H9 (cell line): ENCODE data around the gene PRPF8. TPM values are rescaled to one million over a fixed set of nuclear protein-coding genes. Genes with fewer than 3 reads are reported as not detected.

Source experiments
- DNase-seq: peaks from one replicate; pipeline ENCODE4 v3.0.0-alpha.2; 2017
- H2AFZ ChIP-seq: one replicate; pipeline ENCODE4 v1.6.1; 2013; ENCODE audit warnings: mild to moderate bottlenecking, low read length, control low read depth, moderate library complexity
- H2AK5ac ChIP-seq: 2 replicates; pipeline ENCODE4 v1.6.1; 2013; ENCODE audit warnings: low read length, control low read depth, mixed read lengths; ENCODE audit not compliant: insufficient read length
- H2BK120ac ChIP-seq: one replicate; pipeline ENCODE4 v1.6.1; 2013; ENCODE audit warnings: low read depth, mild to moderate bottlenecking, low read length, control low read depth, inconsistent platforms; ENCODE audit not compliant: poor library complexity, severe bottlenecking
- H2BK12ac ChIP-seq: 2 replicates; pipeline ENCODE4 v1.6.1; 2013; ENCODE audit warnings: low read length, control low read depth, mixed read lengths, low read depth; ENCODE audit not compliant: insufficient read length
- H2BK15ac ChIP-seq: 2 replicates; pipeline ENCODE4 v1.6.1; 2013; ENCODE audit warnings: low read depth, low read length, control low read depth
- H2BK20ac ChIP-seq: one replicate; pipeline ENCODE4 v1.6.1; 2013; ENCODE audit warnings: low read depth, mild to moderate bottlenecking, low read length, control low read depth, inconsistent platforms; ENCODE audit not compliant: poor library complexity, severe bottlenecking
- H2BK5ac ChIP-seq: 2 replicates; pipeline ENCODE4 v1.6.1; 2013; ENCODE audit warnings: low read length, control low read depth, mixed read lengths; ENCODE audit not compliant: insufficient read length
- H3K14ac ChIP-seq: 2 replicates; pipeline ENCODE4 v1.6.1; 2013; ENCODE audit warnings: low read length, control low read depth; ENCODE audit not compliant: insufficient read depth
- H3K18ac ChIP-seq: 2 replicates; pipeline ENCODE4 v1.6.1; 2013; ENCODE audit warnings: low read depth, mild to moderate bottlenecking, mixed read lengths, low read length, control low read depth; ENCODE audit not compliant: insufficient read length
- H3K23ac ChIP-seq: 2 replicates; pipeline ENCODE4 v1.6.1; 2013; ENCODE audit warnings: low read length, control low read depth, mixed read lengths, low read depth; ENCODE audit not compliant: insufficient read length
- H3K23me2 ChIP-seq: 2 replicates; pipeline ENCODE4 v1.6.1; 2013; ENCODE audit warnings: low read depth, mild to moderate bottlenecking, mixed read lengths, low read length, control low read depth; ENCODE audit not compliant: insufficient read length, poor library complexity, severe bottlenecking
- H3K27ac ChIP-seq: 2 replicates; pipeline ENCODE4 v1.5.1; 2013; ENCODE audit warnings: low read length, control low read depth, mixed read lengths, low read depth; ENCODE audit not compliant: insufficient read length
- H3K27me3 ChIP-seq: 2 replicates; pipeline ENCODE4 v1.6.1; 2013; ENCODE audit warnings: low read length, control low read depth, inconsistent platforms; ENCODE audit not compliant: insufficient read depth
- H3K4ac ChIP-seq: 2 replicates; pipeline ENCODE4 v1.6.1; 2013; ENCODE audit warnings: low read depth, mild to moderate bottlenecking, control low read depth, inconsistent platforms, low read length, moderate library complexity
- H3K4me1 ChIP-seq: 2 replicates; pipeline ENCODE4 v1.6.1; 2013; ENCODE audit warnings: low read length, control low read depth, inconsistent platforms; ENCODE audit not compliant: insufficient read depth
- H3K4me2 ChIP-seq: 2 replicates; pipeline ENCODE4 v1.6.1; 2013; ENCODE audit warnings: low read length, control low read depth, mixed read lengths; ENCODE audit not compliant: insufficient read length, insufficient read depth
- H3K56ac ChIP-seq: 2 replicates; pipeline ENCODE4 v1.6.1; 2013; ENCODE audit warnings: low read depth, mild to moderate bottlenecking, mixed read lengths, low read length, control low read depth; ENCODE audit not compliant: insufficient read length
- H3K79me1 ChIP-seq: 2 replicates; pipeline ENCODE4 v1.6.1; 2013; ENCODE audit warnings: low read depth, mild to moderate bottlenecking, moderate library complexity, low read length, control low read depth, inconsistent platforms; ENCODE audit not compliant: insufficient read depth, poor library complexity, severe bottlenecking
- H3K79me2 ChIP-seq: 2 replicates; pipeline ENCODE4 v1.6.1; 2013; ENCODE audit warnings: low read length, control low read depth, inconsistent platforms; ENCODE audit not compliant: insufficient read depth
- H3K9ac ChIP-seq: 2 replicates; pipeline ENCODE4 v1.6.1; 2013; ENCODE audit warnings: low read length, control low read depth, mixed read lengths; ENCODE audit not compliant: insufficient read length; ENCODE audit errors: extremely low read depth
- H3K9me3 ChIP-seq: one replicate; pipeline ENCODE4 v1.6.1; 2013; ENCODE audit warnings: low read depth, low read length, inconsistent platforms; ENCODE audit not compliant: control insufficient read depth
- H3T11ph ChIP-seq: one replicate; pipeline ENCODE4 v1.6.1; 2013; ENCODE audit warnings: mild to moderate bottlenecking, low read length, control low read depth, inconsistent platforms
- H4K20me1 ChIP-seq: one replicate; pipeline ENCODE4 v1.6.1; 2013; ENCODE audit not compliant: control insufficient read depth, insufficient read length, insufficient read depth
- H4K5ac ChIP-seq: 2 replicates; pipeline ENCODE4 v1.6.1; 2013; ENCODE audit warnings: low read depth, mild to moderate bottlenecking, mixed read lengths, low read length, control low read depth; ENCODE audit not compliant: insufficient read length
- H4K8ac ChIP-seq: replicated peaks from 2 replicates; pipeline ENCODE4 v1.6.1; 2013; ENCODE audit warnings: low read length, control low read depth, mixed read lengths, low read depth; ENCODE audit not compliant: insufficient read length
- H4K91ac ChIP-seq: 2 replicates; pipeline ENCODE4 v1.6.1; 2013; ENCODE audit warnings: low read depth, mild to moderate bottlenecking, moderate library complexity, mixed read lengths, low read length, control low read depth; ENCODE audit not compliant: insufficient read length
- H3K27ac Mint-ChIP-seq, 3 experiments: 2 replicates in 2 of 3; 3 replicates in 1 of 3; pipeline ENCODE4 v1.8.0; 2020 to 2021; ENCODE audit warnings: mixed read lengths in 3 of 3, mild to moderate bottlenecking in 1 of 3, moderate library complexity in 1 of 3
- H3K27me3 Mint-ChIP-seq: 2 replicates; pipeline ENCODE4 v1.8.0; 2021; ENCODE audit warnings: low read depth, mild to moderate bottlenecking, moderate library complexity, mixed read lengths
- H3K36me3 Mint-ChIP-seq, 3 experiments: 2 replicates in 2 of 3; 3 replicates in 1 of 3; pipeline ENCODE4 v1.8.0; 2020 to 2021; ENCODE audit warnings: low read depth in 3 of 3, mixed read lengths in 3 of 3; ENCODE audit not compliant: insufficient read depth in 1 of 3
- H3K4me1 Mint-ChIP-seq, 2 experiments: 2 replicates each; pipeline ENCODE4 v1.8.0; 2020; ENCODE audit warnings: mixed read lengths in 2 of 2
- H3K4me3 Mint-ChIP-seq, 2 experiments: 2 replicates in 1 of 2; 3 replicates in 1 of 2; pipeline ENCODE4 v1.8.0; 2020 to 2021; ENCODE audit warnings: mild to moderate bottlenecking in 2 of 2, mixed read lengths in 2 of 2, moderate library complexity in 1 of 2
- H3K9me3 Mint-ChIP-seq, 2 experiments: 2 replicates in 1 of 2; 3 replicates in 1 of 2; pipeline ENCODE4 v1.8.0; 2020; ENCODE audit warnings: mild to moderate bottlenecking in 2 of 2, mixed read lengths in 2 of 2, moderate library complexity in 1 of 2
- WGBS: extraction: QIAGEN DNeasy Blood & Tissue Kit; methylation state at CpG from one replicate; pipeline ENCODE4 v1.1.7; 2013; ENCODE audit warnings: missing lambda C conversion rate, low lambda C conversion rate, mixed read lengths; ENCODE audit not compliant: insufficient read length; ENCODE audit errors: extremely low coverage; 5-methylcytosine and 5-hydroxymethylcytosine counted together
- total RNA-seq: library from RNA; stranded (reverse); gene quantifications from 2 replicates; pipeline ENCODE4 v1.2.1, GENCODE V29; 2021
- TF ChIP-seq, protein P1 (sequence below): fragments of 200-600 bp; sonication (generic); conservative IDR thresholded peaks from 3 replicates; pipeline ENCODE4 v1.8.0; 2021; ENCODE audit warnings: antibody characterized with exemption, mild to moderate bottlenecking

The PRPF8 gene
- total RNA-seq, 1 experiment from 2014 or later, result 408 TPM

GRCh38 chr17:1626333-1626732 is 58.3 kb downstream of the PRPF8 start:
- Histone ChIP-seq H2BK12ac (no peak overlapping the region), H3K4me2 (no peak overlapping the region), H3K4me1 (no peaks in the 10 kb centered on the region; the same call in 1 of the 2 replicates), H3K4ac (no peak overlapping the region), H3K14ac (no peak overlapping the region), H3T11ph (no peak overlapping the region), H3K27ac (no peak overlapping the region), H2AFZ (no peak overlapping the region), H3K18ac (no peak overlapping the region), H3K79me2 (no peaks in the 10 kb centered on the region; the same call in 1 of the 2 replicates), H3K27me3 (no peaks in the 10 kb centered on the region), H3K56ac (no peak overlapping the region), H4K8ac (no peak overlapping the region), H4K5ac (no peak overlapping the region), H3K9ac (no peak overlapping the region), H3K23ac (no peak overlapping the region), H2AK5ac (no peak overlapping the region), H4K91ac (no peak overlapping the region), H2BK15ac (no peak overlapping the region), H2BK5ac (no peak overlapping the region), H2BK20ac (no peak overlapping the region), H3K79me1 (no peaks in the 10 kb centered on the region), H3K9me3 (no peaks in the 10 kb centered on the region), H3K23me2 (peaks cover 17% of the 10 kb centered on the region), H4K20me1 (no peaks in the 10 kb centered on the region), H2BK120ac (no peak overlapping the region)
- no peaks in the 10 kb centered on the region; a peak in 2 of 5 replicates for H3K9me3 Mint-ChIP-seq
- H3K27ac Mint-ChIP-seq, result peak overlapping the region in 2 of 3 experiments; percentile 45 to 89; a peak in 4 of 7 replicates
- peaks cover 10% of the 10 kb centered on the region for H3K27me3 Mint-ChIP-seq
- H3K36me3 Mint-ChIP-seq, result peaks cover 0 to 5% (median 0%) of the 10 kb centered on the region in 3 experiments; a peak in 5 of 7 replicates
- no CpG with 5 or more reads among the region's 3 CpGs for WGBS
- TF ChIP-seq, protein P1, sequence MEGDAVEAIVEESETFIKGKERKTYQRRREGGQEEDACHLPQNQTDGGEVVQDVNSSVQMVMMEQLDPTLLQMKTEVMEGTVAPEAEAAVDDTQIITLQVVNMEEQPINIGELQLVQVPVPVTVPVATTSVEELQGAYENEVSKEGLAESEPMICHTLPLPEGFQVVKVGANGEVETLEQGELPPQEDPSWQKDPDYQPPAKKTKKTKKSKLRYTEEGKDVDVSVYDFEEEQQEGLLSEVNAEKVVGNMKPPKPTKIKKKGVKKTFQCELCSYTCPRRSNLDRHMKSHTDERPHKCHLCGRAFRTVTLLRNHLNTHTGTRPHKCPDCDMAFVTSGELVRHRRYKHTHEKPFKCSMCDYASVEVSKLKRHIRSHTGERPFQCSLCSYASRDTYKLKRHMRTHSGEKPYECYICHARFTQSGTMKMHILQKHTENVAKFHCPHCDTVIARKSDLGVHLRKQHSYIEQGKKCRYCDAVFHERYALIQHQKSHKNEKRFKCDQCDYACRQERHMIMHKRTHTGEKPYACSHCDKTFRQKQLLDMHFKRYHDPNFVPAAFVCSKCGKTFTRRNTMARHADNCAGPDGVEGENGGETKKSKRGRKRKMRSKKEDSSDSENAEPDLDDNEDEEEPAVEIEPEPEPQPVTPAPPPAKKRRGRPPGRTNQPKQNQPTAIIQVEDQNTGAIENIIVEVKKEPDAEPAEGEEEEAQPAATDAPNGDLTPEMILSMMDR, result no peak
- H3K4me3 Mint-ChIP-seq, result peak overlapping the region; percentile 54 to 79
- peaks cover 25 to 29% of the 10 kb centered on the region in 2 experiments for H3K4me1 Mint-ChIP-seq
- no peak for DNase-seq
